SK-N-SH (cell line): ENCODE results near the gene ATP5F1D.

Experiments used
- CTCF ChIP-seq: fragments of 200-600 bp; sonication (generic); IDR thresholded peaks from 2 replicates; pipeline ENCODE4 v1.6.1; 2017; ENCODE audit warnings: antibody characterized with exemption, mild to moderate bottlenecking, moderate library complexity
- FOXJ3 ChIP-seq: sonication (generic); formaldehyde crosslinking; IDR thresholded peaks from 2 replicates; pipeline ENCODE4 v1.5.1; 2020; ENCODE audit warnings: mild to moderate bottlenecking, missing genetic modification reagents
- MAX ChIP-seq: IDR thresholded peaks from 2 replicates; pipeline ENCODE4 v1.4.0; 2012; ENCODE audit warnings: low read depth
- YY1 ChIP-seq: IDR thresholded peaks from 2 replicates; pipeline ENCODE4 v1.4.0; 2012; ENCODE audit warnings: low read depth, mild to moderate bottlenecking

DNA sequence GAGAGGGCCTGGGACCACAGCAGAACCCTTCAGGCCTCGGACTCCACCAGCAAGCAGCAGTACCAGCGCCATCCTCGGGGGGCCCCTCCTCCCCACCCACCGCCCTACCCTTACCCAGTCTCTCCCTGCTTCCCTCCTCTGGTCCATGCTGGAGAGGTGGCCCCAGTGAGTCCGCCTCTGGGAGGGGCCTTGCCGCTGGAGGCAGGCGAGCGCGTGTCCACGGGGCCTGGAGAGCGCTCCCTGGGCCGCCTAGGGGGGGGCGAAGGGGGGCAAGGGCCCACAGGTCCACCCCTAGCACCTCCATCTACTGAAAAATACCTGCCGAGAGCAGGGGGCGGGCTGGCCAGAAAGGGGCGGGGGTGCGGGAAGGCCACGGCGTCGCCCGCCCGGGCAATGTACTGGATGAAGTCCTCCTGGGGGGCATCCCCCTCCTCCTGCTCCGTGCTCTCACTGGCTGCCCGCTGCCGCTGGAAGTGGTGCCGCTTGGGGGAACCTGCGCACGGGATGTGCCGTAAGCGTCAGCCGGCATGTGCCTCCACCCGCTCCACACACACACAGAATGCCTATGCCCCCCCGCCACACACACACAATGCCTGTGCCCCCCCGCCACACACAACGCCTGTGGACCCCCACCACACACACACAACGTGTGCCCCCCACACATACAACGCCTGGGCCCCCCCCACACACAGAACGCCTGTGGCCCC is 10.6 kb upstream of the ATP5F1D start:
- no peak for TF ChIP-seq YY1
- TF ChIP-seq CTCF: no peak
- no peak for TF ChIP-seq MAX
- TF ChIP-seq FOXJ3 (CRISPR knock-in tag): no peak
